Peyer's patch (tissue), 4 donors: ENCODE data around the gene TNFAIP1. TPM values are rescaled to one million over a fixed set of nuclear protein-coding genes. Genes with fewer than 3 reads are reported as not detected.

Source experiments
- DNase-seq, 3 donors: peaks; one replicate each; pipeline ENCODE4 v3.0.0-alpha.2; 2017 to 2019
- H3K27ac ChIP-seq, 4 donors: fragments of 200-600 bp; sonication (generic); one replicate each; pipeline ENCODE4 v1.5.1; 2016 to 2019
- H3K27me3 ChIP-seq, 2 donors: fragments of 200-600 bp; sonication (generic); one replicate each; pipeline ENCODE4 v1.5.1; 2019
- H3K36me3 ChIP-seq, 3 donors: fragments of 200-600 bp; sonication (generic); one replicate each; pipeline ENCODE4 v1.5.1; 2016 to 2019
- H3K4me1 ChIP-seq, 4 donors: fragments of 200-600 bp; sonication (generic); one replicate each; pipeline ENCODE4 v1.5.1; 2016 to 2019
- H3K4me3 ChIP-seq, 4 donors: fragments of 200-600 bp; sonication (generic); 1 replicate in 3 of 4; 2 replicates in 1 of 4; pipeline ENCODE4 v1.5.1; 2016 to 2019; ENCODE audit warnings: mild to moderate bottlenecking in 1 of 4
- H3K9me3 ChIP-seq, 4 donors: fragments of 200-600 bp; sonication (generic); one replicate each; pipeline ENCODE4 v1.5.1; 2016 to 2019; ENCODE audit warnings: mild to moderate bottlenecking in 1 of 4
- CTCF ChIP-seq, 6 experiments: fragments of 450-650 bp in 4 of 6; fragments of 200-600 bp in 2 of 6; sonication (generic) in 1 of 6; IDR thresholded peaks; one replicate each; pipeline ENCODE4 v1.5.1; 2017 to 2019; ENCODE audit warnings: antibody characterized with exemption in 6 of 6, mild to moderate bottlenecking in 3 of 6, moderate library complexity in 1 of 6
- POLR2A ChIP-seq, 2 donors: fragments of 450-650 bp; IDR thresholded peaks; one replicate each; pipeline ENCODE4 v1.5.1; 2017; ENCODE audit warnings: antibody characterized with exemption in 2 of 2, mild to moderate bottlenecking in 2 of 2, moderate library complexity in 2 of 2
- total RNA-seq, 4 donors: library from RNA; depleted of rRNA; stranded (reverse); fragments of >200 nt; gene quantifications; one replicate each; pipeline ENCODE4 v1.1.0, GENCODE V29; 2016

TNFAIP1 gene
- total RNA-seq, 4 donors from 2014 or later = 28.9 to 36.3 (median 31.1) TPM

DNA sequence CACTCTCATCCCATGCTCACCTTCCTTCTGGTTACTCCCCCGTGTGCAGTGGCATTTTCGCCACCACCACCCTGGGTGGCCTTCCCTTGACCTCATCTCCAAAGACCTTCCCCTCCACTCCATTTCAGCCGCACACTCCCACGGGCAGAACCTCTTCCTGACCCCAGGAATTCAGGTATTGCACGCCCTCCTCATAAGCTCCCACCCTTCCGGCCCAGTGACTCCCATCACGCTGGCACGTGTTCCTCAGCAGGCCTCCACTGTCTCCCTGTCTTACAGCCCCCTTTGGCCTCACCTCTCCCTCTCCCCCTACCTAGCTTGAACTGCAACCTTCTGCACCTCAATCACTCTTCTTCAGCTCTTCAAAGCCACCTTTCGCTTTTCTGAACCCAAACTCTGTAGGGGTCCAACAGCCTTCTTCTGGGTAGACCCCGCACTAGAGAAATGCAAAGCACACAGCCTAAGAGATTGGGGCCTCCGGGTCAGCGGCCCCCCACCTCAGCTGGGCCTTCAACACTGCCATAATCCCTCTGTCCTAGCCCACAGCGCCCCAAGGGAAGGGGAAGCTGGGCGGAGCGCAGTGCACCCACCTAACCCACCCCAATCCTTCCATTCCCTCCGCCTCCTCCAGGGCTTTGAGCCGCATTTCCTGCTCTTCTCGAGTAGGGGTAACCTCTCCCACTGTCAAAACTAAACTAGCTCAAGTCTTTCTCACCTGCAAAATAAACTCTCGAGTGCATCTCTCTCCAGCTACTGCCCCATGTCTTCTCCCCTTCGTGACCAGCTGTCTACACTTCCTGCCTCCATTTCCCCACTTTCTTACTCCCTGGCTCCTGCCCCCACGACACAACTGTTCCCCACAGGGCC is 18.2 kb upstream of the TNFAIP1 start:
- H3K4me3 ChIP-seq = no peak overlapping the region
- H3K4me1 ChIP-seq = peaks cover 0 to 19% (median 8%) of the 10 kb centered on the region in 4 donors
- no peak for DNase-seq
- no peaks in the 10 kb centered on the region for H3K9me3 ChIP-seq
- no peak for TF ChIP-seq CTCF (IDR thresholded peaks at IDR 0.05)
- no peak for TF ChIP-seq POLR2A (IDR thresholded peaks at IDR 0.05)
- H3K36me3 ChIP-seq = no peaks in the 10 kb centered on the region
- H3K27me3 ChIP-seq = no peaks in the 10 kb centered on the region
- H3K27ac ChIP-seq = no peak overlapping the region

DNA sequence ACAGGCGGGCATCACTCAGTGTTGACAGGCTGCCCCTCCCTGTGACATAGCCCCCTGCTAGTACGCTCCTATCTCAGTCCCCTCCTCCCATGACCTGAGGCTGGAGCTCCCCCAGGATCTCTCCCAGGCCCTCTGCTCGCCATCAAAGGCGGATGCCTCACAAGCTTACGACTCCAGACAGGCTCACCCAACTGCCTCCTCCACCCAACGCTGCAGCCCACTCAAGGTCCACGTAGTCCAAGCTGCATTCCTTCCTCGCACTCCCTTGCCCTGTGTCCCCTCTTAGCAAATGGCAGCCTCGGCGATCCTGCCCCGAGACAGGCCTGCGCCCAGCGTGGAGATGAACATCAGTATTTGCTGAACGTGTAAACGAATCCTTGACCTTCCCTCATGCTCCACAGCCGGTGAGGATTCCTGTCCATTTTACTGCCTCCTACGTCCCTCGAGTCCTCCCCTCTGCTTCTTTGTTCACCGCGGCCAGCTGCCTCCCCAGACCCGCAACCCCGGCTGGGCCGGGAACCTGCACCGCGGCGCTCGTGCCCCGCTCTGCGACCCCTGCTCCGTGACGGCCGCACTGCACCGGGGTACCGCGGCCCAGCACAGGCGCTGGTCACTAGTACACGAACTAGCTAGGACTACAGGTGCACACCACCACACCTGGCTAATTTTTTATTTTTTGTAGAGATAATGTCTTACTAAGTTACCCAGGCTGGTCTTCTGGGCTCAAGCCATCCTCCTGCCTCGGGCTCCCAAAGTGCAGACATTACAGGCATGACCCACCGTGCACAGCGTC is 17.4 kb upstream of the TNFAIP1 start:
- H3K36me3 ChIP-seq = no peaks in the 10 kb centered on the region
- peak overlapping the region; percentile 47 to 76 (median 68) for H3K4me3 ChIP-seq
- H3K27ac ChIP-seq = peak overlapping the region in 1 of 4 donors; percentile 66
- no peaks in the 10 kb centered on the region for H3K9me3 ChIP-seq
- no peak for TF ChIP-seq POLR2A (IDR thresholded peaks at IDR 0.05)
- TF ChIP-seq CTCF (IDR thresholded peaks at IDR 0.05) = no peak
- peaks cover 0 to 19% (median 8%) of the 10 kb centered on the region in 4 donors for H3K4me1 ChIP-seq
- no peaks in the 10 kb centered on the region for H3K27me3 ChIP-seq
- DNase-seq = peak in 1 of 3 donors; percentile 56

GRCh38 chr17:28318759-28319597 is 16.6 kb upstream of the TNFAIP1 start, which contains the start of gene TMEM97:
TSS of gene TMEM97 (plus strand) at chr17:28319200. CDS start at chr17:28319240, 40 bp downstream.
- no peaks in the 10 kb centered on the region for H3K36me3 ChIP-seq
- DNase-seq = peak; percentile 96 to 98 (median 97)
- H3K27me3 ChIP-seq = no peaks in the 10 kb centered on the region
- peak in 1 of 2 donors; percentile 20 for TF ChIP-seq POLR2A (IDR thresholded peaks at IDR 0.05)
- peak in 3 of 6 experiments; percentile 8 to 22 (median 18) for TF ChIP-seq CTCF (IDR thresholded peaks at IDR 0.05)
- peak within 1 kb of the TSS; percentile 28 to 67 (median 66) for H3K27ac ChIP-seq
- H3K4me1 ChIP-seq = peaks cover 0 to 19% (median 8%) of the 10 kb centered on the region in 4 donors
- H3K4me3 ChIP-seq = peak within 1 kb of the TSS; percentile 47 to 76 (median 68)
- no peaks in the 10 kb centered on the region for H3K9me3 ChIP-seq

- Histone ChIP-seq H3K9me3 (no peaks in the 10 kb centered on the region), H3K27me3 (no peaks in the 10 kb centered on the region), H3K4me3 (peak overlapping the region; percentile 47 to 76 (median 68)), H3K4me1 (peaks cover 0 to 19% (median 8%) of the 10 kb centered on the region in 4 donors), H3K27ac (peak overlapping the region; percentile 28 to 67 (median 66)), H3K36me3 (no peaks in the 10 kb centered on the region)
- DNase-seq = no peak
- TF ChIP-seq POLR2A (IDR thresholded peaks at IDR 0.05) = no peak
- TF ChIP-seq CTCF (IDR thresholded peaks at IDR 0.05) = no peak
These were observed 16.0 kb upstream of the TNFAIP1 start for GRCh38 chr17:28319598-28319935.
